ENCODE data around the gene GRHL1.
"Not testable (repeated sequence)": the region's sequence is repeated elsewhere in the genome, so short reads cannot be mapped to it uniquely, and the experiment has no call there.

The GRHL1 gene

DNA sequence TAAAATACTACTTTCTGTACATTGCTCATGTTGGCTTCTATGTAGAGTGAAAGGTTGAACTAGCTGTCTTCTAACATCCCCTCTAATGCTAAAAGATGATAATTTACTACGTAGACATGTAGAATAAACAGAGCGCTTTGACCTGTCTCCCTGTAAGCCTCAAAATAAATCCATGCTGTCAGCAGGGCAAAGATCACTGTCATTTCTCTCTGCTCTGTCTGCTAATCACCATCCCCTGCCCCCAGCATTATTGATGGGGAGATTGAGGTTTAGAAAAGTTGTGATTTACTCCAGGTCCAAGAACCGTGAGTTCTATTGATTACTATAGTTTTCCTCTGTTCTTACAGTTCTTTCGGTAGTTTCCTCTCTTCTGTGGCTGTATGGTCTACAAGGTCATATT lies 39.0 kb upstream of the GRHL1 start:
- CTCF ChIA-PET = interaction anchor here (0.6 kb wide), 1 partner anchor 34 kb away, joined by 4 read pairs; no protein-coding TSS in a partner anchor
- POLR2A ChIA-PET (ENCODE audit: low non-redundant PET) = interaction anchor here (0.5 kb wide), 1 partner anchor 8 kb away, joined by 3 read pairs; no protein-coding TSS in a partner anchor
- no peak for DNase-seq (ENCODE audit: low spot score)
- H3K27ac ChIP-seq = no peak overlapping the region
- no peak for TF ChIP-seq CTCF (conservative IDR thresholded peaks at IDR 0.05; ENCODE audit: low read depth)

DNA sequence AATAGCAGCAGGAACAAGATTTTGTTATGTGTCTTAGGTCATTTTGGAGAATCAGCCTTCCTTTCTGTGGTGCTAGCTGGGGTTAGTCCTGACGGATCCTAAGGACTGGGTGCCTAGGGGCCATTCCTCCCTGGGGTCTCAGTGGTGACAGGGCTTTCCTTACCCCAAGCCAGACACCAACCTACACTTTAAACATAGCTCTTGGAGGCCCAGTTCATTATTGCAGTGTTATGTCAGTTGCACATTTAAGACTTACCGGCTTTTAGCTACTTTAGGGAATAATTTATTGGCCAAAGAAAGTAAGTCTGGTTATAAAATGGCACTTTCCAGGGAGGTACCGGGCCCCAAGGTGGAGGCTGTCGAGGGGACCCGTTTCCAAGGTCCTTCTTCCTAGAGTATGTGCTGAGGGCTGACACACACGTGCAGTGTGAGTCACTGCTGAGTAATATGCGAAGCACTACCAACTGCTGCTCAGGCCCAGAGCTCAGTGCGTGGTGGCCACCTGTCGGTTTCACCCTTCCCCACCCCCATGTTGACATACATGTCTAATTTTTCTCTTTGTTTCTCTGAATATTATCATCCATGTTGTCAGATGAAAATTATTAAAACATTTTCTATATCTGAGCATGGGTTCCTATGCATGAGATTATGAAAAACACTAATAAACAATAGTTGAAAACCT lies 37.0 kb upstream of the GRHL1 start:
- peak; percentile 78 for DNase-seq (ENCODE audit: low spot score)
- H3K27ac ChIP-seq = peak overlapping the region; percentile 59
- POLR2A ChIA-PET (ENCODE audit: low non-redundant PET) = interaction anchor here (0.5 to 1.5 kb wide), 2 partner anchors 71 to 144 kb away, joined by 3 to 5 read pairs; partner anchors contain the start of gene TAF1B
- peak; percentile 54 for TF ChIP-seq CTCF (conservative IDR thresholded peaks at IDR 0.05; ENCODE audit: low read depth)
- CTCF ChIA-PET = interaction anchor here (0.5 to 2.9 kb wide), 13 partner anchors 14 to 144 kb away, joined by 3 to 21 read pairs (median 4); partner anchors contain the start of gene TAF1B

DNA sequence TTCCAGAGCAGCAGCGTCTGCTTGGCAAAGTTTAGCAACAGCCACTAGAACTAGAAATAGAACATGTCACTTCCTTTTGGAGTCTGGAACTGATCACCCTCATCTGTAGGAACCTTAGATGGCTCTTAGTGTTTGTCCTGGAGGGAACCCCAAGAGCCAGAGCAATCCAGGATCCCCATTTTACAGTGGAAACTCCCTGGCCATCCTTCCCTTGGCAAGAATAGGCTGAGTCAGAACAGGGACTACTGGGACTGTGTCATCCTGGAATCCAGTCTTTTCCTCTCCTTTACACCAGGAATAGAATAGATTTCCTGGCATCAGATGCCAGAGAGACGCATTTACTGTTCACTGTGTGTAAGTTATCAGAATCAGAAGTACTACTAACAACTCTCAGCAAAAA lies 33.2 kb upstream of the GRHL1 start:
- POLR2A ChIA-PET (ENCODE audit: low non-redundant PET) = no interaction called here
- no peak for TF ChIP-seq CTCF (conservative IDR thresholded peaks at IDR 0.05; ENCODE audit: low read depth)
- CTCF ChIA-PET = no interaction called here
- no peak overlapping the region for H3K27ac ChIP-seq
- no peak for DNase-seq (ENCODE audit: low spot score)

DNA sequence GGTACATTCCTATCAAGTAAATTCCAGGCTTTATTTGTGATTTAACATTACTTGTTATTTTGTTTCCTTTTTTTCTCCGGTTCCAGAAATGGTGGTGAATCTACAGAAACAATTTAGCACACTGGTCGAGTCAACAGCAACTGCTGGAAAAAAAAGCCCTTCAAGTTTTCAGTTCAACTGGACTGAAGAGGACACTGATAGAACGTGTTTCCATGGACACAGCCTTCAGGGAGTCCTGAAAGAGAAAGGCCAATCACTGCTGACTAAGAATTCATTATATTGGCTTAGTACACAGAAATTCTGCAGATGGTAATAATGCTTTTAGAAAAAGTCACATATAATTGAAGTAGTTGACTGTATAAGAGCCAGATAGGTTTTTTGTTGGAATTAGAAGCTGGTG lies 32.0 kb upstream of the GRHL1 start:
- H3K27ac ChIP-seq = no peak overlapping the region
- ChIA-PET CTCF (no interaction called here), POLR2A (ENCODE audit: low non-redundant PET) (no interaction called here)
- no peak for DNase-seq (ENCODE audit: low spot score)
- no peak for TF ChIP-seq CTCF (conservative IDR thresholded peaks at IDR 0.05; ENCODE audit: low read depth)

DNA sequence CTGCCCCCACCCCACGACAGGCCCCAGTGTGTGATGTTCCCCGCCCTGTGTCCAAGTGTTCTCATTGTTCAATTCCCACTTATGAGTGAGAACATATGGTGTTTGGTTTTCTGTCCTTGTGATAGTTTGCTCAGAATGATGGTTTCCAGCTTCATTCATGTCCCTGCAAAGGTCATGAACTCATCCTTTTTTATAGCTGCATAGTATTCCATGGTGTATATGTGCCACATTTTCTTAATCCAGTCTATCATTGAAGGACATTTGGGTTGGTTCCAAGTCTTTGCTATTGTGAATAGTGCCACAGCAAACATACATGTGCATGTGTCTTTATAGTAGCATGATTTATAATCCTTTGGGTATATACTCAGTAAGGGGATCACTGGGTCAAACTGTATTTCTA lies 24.5 kb upstream of the GRHL1 start:
- DNase-seq (ENCODE audit: low spot score); POLR2A ChIA-PET (ENCODE audit: low non-redundant PET); H3K27ac ChIP-seq; CTCF ChIA-PET: not testable (repeated sequence)

- ChIA-PET CTCF (interaction anchor here (0.7 kb wide), 1 partner anchor 14 kb away, joined by 3 read pairs; no protein-coding TSS in a partner anchor), POLR2A (ENCODE audit: low non-redundant PET) (no interaction called here)
- no peak for TF ChIP-seq CTCF (conservative IDR thresholded peaks at IDR 0.05; ENCODE audit: low read depth)
- H3K27ac ChIP-seq = no peak overlapping the region
- no peak for DNase-seq (ENCODE audit: low spot score)
Observed at GRCh38 chr2:9937258-9937657, 14.2 kb upstream of the GRHL1 start.

DNA sequence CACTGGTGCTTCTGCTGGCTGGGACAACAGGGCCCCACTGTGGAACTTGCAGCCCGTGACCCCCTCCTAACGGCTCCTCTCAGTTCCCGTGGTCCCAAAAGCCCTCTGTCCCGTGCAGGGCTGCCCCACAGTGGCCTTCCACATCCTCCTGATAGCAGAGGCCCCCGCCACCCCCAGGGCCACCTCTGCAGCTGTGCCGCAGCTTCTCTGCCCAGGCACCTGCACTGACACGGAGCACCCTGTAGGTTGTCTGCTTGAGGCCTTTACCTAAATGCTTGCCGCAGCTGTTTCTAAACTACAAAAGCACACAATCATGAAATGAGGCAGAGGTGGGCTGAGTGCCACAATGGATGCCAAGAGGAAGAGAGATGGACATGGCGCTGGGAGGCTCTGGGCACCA lies 13.5 kb upstream of the GRHL1 start:
- no peak overlapping the region for H3K27ac ChIP-seq
- ChIA-PET POLR2A (ENCODE audit: low non-redundant PET) (no interaction called here), CTCF (no interaction called here)
- no peak for TF ChIP-seq CTCF (conservative IDR thresholded peaks at IDR 0.05; ENCODE audit: low read depth)
- DNase-seq (ENCODE audit: low spot score) = no peak
